GM18526 (cell line): ENCODE data around the gene RAB17.

Source experiments
- POLR2A ChIP-seq: IDR thresholded peaks from 3 replicates; pipeline ENCODE4 v1.6.1; 2011; ENCODE audit not compliant: insufficient read length; ENCODE audit errors: extremely low read depth

The RAB17 gene

DNA sequence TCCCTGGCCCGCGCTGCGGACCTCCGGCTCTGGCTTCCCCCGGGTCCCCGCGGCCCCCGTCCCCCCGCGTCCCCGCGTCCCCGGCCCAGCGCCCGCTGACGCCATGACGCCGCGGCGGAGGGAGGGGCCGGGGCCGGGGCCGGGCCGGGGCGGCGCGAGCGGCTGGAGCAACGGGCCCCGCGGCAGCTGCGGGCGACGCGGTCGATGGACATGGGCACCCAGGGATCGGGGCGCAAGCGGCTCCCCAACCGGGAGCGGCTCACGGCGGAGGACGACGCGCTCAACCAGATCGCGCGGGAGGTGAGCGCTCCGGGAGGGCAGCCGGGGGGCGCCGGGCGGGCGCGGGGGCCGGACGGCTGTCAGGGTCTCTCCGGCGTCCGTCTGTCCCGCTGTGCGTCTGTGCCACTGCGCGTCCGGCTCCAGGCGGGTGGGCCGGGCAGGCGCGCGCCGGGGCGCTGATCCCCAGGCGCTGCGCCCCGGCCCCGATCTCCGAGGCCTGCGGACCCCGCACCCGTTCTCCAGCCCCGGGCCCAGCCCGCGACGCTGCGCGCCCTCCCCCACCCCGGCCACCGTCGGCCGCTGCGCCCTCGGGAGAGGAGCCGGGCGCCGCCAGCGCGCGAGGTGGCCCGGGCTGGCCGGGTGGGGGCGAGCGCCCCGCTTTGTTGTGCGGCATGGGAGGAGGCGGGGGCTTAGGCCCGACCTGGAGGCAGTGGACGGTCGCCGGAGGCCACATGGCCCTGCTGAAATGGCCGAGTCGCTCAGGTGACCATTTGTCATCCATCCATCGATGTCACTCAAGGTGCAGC is 37.1 kb upstream of the RAB17 start, which contains the start of gene LRRFIP1:
TSS of gene LRRFIP1 (plus strand) at position 147 of the 806 bp plus-strand sequence. CDS start at position 205, 58 bp downstream.
- TF ChIP-seq POLR2A: no peak

DNA sequence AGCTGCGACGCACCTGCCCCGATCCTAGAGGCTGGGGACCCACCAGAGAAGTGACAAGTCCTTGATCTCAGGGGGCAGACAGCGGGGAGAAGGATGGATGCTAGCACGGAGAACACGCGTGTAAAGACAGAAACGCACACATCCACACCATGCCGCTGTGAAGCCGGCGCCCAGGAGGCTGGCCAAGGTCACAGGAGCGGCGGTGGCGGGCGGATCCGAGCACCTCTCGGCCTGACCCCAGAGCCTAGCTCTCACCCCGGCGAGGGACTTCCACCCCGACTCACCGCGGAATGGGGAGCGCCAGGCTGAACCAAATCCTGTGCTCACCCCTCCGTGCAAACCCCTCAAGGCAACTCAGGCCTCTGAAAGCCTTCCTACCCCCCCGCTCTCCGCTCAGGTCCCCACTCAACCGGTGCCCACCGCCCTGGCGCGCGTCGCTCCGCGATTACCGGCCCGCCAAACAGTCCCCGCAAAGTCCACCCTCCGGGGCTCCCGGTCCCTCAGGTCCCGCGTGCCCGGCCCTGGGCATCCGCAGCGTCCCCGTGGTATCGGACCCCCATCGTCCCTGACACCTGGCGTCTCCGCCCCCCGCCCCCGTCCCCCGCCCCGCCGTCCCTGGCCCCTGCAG is 36.4 kb upstream of the RAB17 start:
- TF ChIP-seq POLR2A: no peak

DNA sequence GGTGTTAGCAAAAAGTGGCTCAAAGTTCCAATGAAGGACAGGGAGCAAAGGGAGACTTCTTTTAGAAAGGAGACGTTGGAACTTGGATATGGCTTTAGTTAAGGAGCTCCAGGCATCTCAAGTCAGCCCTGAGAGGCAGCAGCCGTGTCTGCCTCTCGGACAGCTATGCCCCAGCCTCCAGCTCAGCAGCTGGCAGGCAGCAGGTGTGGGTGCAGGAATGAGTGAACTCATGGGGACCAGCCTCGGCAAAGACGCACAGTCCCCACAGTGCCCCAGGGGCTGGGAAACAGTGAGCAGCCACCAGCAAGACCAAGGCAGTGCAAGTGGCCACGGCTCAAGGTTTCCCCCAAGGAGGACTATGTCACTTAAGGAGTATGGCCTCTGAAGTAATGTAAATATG is 35.2 kb upstream of the RAB17 start:
- no peak for TF ChIP-seq POLR2A

DNA sequence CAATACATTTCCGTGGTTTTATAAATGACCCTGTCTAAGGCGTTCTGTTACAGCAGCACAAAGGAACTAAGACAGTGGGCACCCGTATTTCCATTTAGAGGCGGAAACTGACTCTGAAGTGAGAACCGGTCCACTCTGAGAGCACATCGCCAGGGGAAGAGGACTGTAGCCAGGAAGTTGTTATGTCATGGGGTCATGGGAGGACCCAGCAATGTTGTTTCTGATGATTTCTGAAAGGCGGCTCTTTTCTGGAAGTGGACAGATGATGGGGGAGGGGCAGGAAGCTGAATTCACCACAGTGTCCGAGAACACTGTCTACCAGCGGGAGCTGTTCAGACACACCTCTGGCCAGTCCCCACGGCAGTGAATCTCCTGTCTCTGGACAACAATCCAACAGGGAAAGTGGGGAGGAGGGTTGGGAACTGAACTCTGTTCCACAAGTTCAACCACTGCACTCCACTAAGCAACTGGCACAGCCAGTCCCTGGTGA is 34.7 kb upstream of the RAB17 start:
- no peak for TF ChIP-seq POLR2A

DNA sequence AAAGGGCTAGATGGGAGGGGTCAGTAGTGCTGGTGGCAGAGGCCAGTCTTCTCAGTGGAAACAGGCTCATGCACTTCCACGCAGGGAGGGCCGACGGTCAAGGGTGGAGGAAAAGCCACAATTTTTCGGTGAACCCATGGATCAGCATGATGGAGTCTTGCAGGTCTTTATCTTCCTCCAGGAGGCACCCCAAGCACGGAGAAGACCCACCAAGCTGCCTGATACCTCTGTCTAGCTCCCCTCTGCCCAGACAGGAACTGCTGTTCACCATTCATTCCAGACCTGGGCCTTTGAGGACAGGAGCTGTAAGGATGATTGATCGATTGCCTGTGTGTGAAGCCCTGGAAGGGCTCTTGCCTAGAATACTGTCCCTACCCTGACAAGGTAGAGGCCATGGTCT is 34.0 kb upstream of the RAB17 start:
- TF ChIP-seq POLR2A: no peak

DNA sequence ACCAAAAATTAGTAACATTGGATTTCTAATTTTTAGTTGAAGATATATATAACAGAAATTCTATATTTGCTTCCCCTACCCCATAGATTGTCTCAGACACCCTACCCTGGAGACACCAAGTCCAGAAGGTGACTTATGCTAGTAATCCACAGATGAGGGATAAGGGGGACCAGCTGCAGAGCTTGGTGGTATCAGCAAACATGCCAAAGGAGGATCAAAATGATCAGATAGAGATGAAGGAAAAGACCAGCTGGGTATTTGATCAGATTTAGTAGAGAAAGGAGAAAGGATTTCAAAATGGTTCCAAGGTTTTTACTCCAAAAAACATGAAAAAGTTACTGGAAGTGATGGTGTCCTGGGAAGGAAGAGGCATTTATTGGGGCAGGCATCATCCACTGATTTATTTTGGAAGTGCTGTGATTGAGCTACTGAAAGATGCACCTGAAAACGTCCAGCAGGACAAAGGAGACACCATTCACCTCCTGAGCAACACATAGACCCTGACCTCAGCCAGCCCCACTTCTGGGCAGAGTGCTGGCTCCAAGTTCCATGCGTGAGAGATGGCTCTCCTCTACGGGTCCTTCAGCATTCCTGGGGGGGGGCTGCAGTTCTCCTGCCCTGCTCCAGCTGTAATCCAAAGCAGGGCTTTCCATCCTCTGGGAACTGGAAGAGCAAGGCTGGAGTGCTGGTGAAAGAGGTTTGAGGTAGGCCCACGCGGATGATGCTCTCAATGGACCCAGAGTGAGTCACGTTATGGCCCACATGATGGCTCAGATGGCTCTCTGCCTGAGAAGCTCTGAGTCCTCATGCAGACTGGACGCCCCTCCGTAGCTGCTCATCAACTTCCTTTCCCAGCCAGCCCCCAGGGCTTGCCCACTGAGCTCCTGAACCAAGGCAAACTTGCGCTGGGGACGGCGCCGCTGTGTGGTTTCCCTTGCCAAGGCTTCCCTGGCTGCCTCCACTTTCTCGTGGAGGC is 33.2 kb upstream of the RAB17 start:
- TF ChIP-seq POLR2A: no peak

DNA sequence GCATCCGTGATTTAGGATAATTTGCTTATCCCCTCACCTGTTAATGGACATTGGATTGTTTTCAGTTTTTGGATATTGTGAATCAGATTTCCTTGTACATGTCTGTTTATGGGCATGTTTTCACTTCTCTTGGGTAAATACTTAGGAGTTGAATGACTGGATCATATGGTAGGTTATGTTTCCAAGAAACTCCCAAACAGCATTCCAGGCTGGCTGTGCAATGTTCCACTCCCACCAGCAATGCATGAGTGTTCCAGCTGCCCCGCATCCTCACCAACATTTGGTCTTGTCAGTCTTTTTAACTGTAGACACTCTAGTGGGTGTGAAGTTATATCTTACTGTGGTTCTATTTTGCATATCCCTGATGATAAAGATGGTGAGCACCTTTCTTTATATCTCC is 27.9 kb upstream of the RAB17 start:
- TF ChIP-seq POLR2A: no peak

DNA sequence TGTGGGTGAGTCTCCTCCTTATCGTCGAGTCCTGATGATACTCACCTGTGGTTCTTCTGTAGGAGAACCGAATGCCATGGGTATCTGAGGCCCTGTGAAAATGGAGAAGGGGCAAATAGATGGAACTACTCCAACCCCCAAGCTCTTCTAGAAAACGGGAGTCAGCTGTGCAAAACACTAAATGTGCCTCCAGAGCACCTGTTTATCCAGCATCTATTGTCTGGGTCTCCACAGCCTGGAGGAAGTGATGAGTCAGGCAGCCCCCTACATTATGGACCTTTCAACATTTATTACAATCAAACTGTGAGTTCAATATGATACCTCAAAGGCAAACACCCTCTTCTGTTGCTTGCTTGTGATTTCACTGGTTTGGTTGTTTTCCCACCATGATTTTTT is 27.1 kb upstream of the RAB17 start:
- no peak for TF ChIP-seq POLR2A

DNA sequence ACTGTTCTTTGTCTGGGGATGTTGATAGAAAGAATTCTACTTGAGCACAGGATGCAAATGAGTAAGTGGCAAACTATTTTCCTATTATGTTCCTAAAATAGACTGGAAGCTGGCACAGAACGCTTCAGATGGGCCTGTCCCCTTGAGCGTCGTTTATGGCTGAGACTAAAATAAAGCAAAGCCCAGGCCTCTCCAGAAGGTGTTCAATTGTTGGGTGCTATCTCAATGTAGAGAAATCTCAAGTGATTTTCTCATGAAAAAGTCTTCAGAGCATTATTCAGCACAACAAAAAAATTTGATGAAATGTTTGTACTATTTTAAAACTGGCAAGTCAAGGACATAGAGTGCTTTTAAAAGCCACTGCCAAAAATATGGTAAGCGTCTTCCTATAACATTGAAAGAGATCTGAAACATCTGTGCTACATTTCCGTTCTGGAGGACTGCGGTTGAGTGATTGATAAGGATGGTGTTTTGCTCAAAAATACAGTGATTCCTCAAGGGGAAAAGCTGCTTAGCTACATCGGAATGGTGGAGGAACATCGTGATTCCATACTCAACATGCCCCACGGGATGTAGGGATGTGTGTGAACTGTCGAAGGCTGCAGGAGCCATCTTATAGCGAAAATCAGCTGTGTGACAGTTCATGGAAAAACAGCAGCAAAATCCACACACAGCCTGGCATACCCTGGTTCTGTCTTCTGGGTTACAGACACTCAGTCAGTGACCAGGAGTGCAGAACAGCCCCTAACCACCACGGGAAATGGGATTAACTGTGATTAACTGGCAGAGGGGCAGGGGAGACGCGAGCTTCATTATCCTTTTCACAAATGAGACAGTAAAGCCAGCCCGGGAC is 26.4 kb upstream of the RAB17 start:
- TF ChIP-seq POLR2A: no peak

DNA sequence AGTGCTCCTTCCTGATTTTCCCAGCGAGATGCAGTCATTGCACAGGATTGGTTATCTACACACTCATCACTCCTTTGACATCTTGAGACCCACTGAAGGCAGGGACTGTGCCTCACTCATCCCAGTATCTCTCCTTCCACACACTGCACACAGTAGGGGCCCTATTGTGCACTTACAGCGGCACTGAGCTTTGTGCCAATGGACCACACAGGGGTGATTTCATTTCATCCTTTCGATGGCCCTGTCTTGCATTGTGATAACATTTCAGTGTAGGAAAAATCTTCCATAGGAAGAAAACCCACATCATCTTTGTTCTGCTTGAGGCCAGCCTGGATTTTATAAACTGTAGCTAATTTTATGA is 25.8 kb upstream of the RAB17 start:
- no peak for TF ChIP-seq POLR2A

DNA sequence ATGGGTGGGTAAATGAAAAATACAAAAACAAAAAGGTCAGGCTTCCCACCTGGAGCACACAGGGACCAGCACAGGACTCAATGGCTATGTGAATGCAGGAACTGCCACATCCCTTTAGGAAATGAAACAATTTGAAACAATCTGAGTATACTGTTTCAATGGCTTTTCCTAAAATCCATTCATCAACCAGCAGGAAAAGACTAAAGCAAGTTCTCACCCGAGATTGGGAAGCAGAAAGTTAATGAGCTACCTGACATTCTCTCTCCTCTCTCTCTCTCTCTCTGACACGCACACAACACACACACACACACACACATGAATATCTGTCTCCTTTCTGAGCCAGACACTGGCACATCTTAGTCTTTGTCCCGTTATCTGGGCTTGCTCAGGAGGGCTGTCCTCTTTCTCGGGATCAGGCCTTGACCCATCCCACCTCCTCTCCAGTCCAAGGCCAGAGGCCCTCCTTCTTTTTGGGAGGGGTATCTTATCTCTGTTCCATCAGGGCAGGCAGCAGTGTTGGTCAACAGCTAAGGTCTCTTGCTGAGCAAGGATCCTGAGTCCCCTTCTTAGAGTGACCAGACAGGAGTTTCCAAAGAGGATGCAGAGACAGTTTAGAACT is 25.2 kb upstream of the RAB17 start:
- no peak for TF ChIP-seq POLR2A

DNA sequence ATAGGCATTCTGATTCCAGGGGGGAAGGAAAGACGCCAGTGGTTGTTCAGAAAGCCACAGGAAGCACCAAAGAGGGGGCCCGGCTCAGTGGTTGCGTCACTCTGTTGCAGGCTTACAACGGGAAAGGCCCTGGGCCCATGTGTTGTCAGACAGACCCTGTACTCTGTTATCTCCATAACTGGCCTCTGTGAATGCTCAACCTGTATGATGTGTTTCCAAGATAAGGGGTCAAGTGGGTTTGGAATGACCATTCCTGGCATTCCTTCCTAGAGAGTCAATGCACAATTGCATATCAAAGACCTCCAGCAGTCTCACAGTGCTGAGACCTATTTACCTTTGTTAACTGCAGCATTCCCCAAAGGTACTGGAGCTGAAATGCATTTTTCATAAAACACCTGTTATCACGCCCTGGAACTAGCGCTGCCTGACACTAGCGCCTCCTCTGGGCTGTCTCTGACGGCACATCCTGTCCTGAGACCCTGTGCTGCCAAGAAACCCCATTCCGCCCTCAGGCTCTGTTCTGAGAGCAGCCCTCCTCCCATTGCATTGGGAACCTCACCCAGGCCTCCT is 23.7 kb upstream of the RAB17 start:
- no peak for TF ChIP-seq POLR2A

DNA sequence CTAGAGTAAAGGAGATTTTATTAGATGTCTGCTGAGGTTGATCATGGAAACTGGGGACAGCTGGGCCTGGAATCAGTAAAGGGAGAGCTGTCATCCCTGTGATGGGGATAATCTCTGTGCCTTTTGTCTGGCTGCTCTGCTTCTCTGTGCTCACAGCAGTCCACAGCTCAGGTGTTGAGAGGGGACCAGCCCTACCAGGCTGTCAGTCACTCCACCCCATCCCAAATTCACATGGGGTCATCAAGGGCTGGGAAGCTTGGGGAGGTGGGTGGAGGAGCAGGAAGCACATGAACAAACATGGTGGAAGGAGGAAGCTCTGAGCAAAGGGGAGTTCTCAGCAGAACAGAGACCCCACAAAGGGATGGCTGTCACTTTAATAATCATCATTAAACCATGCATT is 23.1 kb upstream of the RAB17 start:
- no peak for TF ChIP-seq POLR2A
